ENCODE results near the gene PNKD.

PNKD gene

GRCh38 chr2:218315397-218315796, 45.1 kb downstream of the PNKD start:
- no peak for DNase-seq (ENCODE audit: low read depth in 2 of 2)

DNA sequence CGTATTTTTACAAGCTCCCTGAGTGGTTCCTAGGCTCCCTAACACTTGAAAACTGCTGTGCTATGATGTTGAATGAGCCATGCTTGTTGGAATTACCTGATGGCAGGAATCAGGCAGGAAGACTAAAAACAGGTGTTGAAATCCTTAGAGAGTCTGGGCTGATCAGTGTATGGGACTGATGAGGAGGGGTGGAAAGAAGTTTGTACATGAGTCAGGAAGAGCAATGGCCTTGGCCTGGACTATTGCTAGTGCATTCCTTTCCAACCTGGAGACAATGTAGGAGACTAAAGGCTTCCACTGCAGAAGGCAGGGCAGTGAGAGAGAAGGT, 46.9 kb downstream of the PNKD start:
- DNase-seq (ENCODE audit: low read depth in 2 of 2), result no peak

DNA sequence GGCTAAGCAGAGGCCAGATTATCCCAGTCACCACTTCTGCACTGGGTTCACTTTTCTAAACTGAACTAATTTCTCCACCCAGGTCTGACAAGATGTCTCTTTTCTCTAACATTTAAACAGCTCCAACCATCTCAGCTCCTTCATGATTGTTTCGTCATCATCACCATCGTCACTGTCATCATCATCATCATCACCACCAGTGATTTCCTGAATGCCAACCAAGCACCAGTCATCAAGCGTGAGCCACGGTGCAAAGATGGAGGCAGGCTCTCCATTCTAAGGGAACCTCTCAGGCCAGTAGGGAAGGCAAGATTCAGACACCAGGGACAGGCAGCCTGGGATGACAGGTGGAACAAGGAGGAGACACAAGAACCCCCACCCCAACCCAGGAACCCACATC, 47.5 kb downstream of the PNKD start:
- no peak for DNase-seq (ENCODE audit: low read depth in 2 of 2)

DNA sequence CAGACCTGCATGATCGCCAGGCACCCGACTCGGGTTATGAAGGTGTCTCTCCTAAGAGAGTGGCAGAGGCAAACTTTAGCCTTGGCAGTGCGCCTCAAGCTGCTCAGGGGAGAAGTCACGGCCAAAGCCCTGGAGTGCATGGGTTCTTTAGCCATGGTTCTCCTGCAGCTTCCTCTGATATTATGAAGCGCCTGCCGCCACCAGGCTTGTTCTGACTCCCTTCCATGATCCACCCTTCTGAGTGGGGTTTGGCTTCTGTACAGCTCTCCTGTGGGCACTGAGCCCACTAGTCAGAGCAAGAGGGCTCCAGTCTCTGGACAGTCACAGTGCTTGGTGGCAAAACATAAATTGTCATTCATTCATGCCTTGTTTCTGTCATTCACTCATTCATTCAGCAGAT, 47.9 kb downstream of the PNKD start:
- DNase-seq (ENCODE audit: low read depth in 2 of 2), result no peak

GRCh38 chr2:218319813-218320365, 49.6 kb downstream of the PNKD start:
- no peak for DNase-seq (ENCODE audit: low read depth in 2 of 2)

DNA sequence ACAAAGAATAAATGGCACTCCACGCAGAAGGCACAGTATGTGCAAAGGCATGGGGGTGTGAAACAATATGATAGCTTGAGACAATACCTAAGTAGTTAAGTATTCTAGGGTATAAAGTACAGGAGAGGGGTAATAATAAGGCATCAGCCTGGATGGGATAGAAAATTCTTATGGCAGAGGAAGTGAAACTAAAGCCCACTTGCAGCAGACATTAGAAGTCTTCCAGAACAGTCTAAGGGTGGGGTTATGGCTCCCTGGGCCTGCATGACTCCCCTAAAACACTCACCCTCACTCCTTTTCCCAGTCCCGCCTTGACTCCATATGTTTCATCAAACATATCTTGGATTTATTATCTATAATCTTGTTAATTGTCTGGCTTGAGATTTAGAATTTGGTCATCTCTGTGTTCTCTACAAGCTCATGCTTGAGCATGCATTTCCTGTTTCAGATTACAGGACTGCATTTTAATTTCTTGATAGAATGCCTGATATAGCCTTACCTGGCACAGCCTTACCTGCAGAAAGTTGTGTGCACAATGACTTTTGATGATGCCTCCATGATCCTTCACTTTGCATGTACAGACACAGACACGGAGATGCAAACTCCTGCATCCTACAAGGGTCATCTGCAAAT, 50.5 kb downstream of the PNKD start:
- DNase-seq (ENCODE audit: low read depth in 2 of 2), result no peak

DNA sequence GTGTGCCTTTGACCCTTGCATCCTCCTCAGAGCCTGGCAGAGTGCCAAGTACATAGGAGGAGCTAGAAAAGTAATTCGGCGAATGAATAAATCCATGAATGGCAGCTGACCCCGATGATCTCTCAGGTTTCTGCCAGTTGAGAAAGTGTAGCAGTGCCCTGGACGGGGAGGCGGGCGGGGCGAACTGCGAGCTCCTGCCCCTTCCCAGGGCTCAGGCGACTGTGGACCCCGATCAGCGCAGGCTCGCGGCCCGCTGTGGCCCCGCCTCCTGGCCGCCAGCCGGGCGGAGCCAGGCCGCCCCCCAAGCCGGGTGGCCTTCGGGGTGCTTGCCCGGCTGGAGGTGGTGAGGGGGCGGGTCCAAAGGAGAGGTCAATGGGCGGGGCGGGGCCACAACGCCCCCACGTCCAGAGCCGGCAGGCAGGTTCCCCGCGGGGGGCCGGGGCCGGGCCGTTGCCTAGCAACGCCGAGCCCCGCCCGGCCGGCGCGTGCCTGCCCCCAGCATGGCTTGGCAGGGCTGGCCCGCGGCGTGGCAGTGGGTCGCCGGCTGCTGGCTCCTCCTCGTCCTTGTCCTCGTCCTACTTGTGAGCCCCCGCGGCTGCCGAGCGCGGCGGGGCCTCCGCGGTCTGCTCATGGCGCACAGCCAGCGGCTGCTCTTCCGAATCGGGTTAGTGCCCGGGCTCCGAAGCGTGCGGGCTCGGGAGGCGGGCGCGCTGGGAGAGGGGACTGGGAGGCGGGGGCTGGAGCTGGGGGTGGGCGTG, 52.6 kb downstream of the PNKD start:
- DNase-seq (ENCODE audit: low read depth in 2 of 2), result peak in 1 of 2 donors; percentile 23

GRCh38 chr2:218323526-218324472, 53.5 kb downstream of the PNKD start:
- DNase-seq (ENCODE audit: low read depth in 2 of 2), result no peak

GRCh38 chr2:218325566-218326160, 55.3 kb downstream of the PNKD start:
- DNase-seq (ENCODE audit: low read depth in 2 of 2), result no peak

- DNase-seq (ENCODE audit: low read depth in 2 of 2), result no peak
Measured at GRCh38 chr2:218326315-218326714, 56.0 kb downstream of the PNKD start.

DNA sequence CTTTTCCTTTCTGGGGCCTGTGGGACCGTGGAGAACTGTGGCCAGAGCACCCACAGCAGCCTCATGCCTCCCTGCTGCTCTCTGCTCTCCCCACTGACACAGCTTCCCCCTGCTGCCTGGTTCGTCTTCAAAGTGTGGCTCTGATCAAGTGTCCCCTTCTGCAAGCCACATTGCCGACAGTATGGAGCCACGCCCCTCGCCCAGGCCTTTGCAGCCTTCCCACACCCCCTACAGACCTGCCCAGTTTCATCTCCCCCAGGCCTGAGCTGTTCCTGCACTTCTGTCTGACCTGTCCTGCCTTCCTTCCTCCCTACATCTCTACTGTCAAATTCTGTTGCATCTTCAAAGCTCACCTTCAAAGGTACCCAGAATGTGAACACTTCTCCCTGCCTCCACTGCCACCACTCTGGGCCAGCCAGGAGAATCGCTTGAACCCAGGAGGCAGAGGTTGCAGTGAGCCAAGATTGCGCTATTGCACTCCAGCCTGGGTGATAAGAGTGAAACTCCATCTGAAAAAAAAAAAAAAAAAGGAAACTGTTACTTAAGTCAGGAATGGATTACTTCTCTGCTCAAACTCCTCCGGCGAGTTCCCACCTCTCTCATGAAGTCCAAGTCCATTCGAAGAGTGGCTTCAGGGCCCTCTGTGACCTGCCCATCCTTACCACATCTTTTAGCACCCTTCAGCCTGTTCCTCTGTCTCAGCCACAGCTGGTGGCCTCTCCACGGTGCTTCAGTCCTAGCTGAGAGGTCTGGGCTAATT, 57.3 kb downstream of the PNKD start:
- no peak for DNase-seq (ENCODE audit: low read depth in 2 of 2)

GRCh38 chr2:218328294-218328693, 58.0 kb downstream of the PNKD start:
- no peak for DNase-seq (ENCODE audit: low read depth in 2 of 2)

GRCh38 chr2:218329027-218329825, 58.9 kb downstream of the PNKD start:
- DNase-seq (ENCODE audit: low read depth in 2 of 2), result no peak

GRCh38 chr2:218329826-218330593, 59.7 kb downstream of the PNKD start:
- no peak for DNase-seq (ENCODE audit: low read depth in 2 of 2)

GRCh38 chr2:218331745-218332144, 61.4 kb downstream of the PNKD start:
- DNase-seq (ENCODE audit: low read depth in 2 of 2), result no peak

- no peak for DNase-seq (ENCODE audit: low read depth in 2 of 2)
Measured at GRCh38 chr2:218332288-218332687, 62.0 kb downstream of the PNKD start.

- no peak for DNase-seq (ENCODE audit: low read depth in 2 of 2)
Measured at GRCh38 chr2:218332920-218333645, 62.8 kb downstream of the PNKD start.

- no peak for DNase-seq (ENCODE audit: low read depth in 2 of 2)
Measured at GRCh38 chr2:218334531-218334930, 64.2 kb downstream of the PNKD start.

DNA sequence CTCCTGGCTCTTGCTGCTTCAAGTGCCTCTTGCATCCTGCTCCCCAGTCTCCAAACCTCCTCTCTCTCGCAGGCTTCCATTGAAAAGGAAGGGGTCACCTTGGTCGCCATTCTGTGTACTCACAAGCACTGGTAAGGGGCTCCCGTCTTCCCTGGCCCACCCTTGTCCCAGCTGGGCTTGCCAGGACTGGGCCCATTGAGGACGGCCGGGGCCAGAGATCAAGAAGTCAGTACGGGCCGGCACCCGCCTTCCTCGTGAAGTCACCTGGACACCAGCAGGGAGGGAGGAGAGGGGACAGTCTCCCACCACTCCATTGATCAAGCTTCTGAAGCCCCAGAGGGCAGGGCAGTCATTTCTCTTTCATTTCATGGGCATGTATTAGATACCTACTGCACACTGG, 70.3 kb downstream of the PNKD start:
- DNase-seq (ENCODE audit: low read depth in 2 of 2), result no peak
